NCI-H82 treated with DMSO at 0.1 percent for 48 hours (cell line): ENCODE data around the gene ZMYM4.

Source experiments
- DNase-seq: peaks from one replicate; lab custom pipeline; 2025; ENCODE audit not compliant: unreplicated experiment; lab: John Stamatoyannopoulos, UW

ZMYM4 gene

GRCh38 chr1:35274197-35274596, 5.7 kb downstream of the ZMYM4 start:
- DNase-seq = no peak

- no peak for DNase-seq
Measured at GRCh38 chr1:35278886-35279554, 10.5 kb downstream of the ZMYM4 start.

- no peak for DNase-seq
Measured at GRCh38 chr1:35279555-35279904, 11.0 kb downstream of the ZMYM4 start.

- no peak for DNase-seq
Measured at GRCh38 chr1:35280006-35280405, 11.5 kb downstream of the ZMYM4 start.

- no peak for DNase-seq
Measured at GRCh38 chr1:35281565-35281964, 13.1 kb downstream of the ZMYM4 start.

- DNase-seq = no peak
Measured at GRCh38 chr1:35282172-35282571, 13.7 kb downstream of the ZMYM4 start.

GRCh38 chr1:35284852-35285251, 16.3 kb downstream of the ZMYM4 start:
- DNase-seq = no peak

- no peak for DNase-seq
Measured at GRCh38 chr1:35285771-35286606, 17.5 kb downstream of the ZMYM4 start.

GRCh38 chr1:35287807-35288640, 19.5 kb downstream of the ZMYM4 start:
- no peak for DNase-seq

- no peak for DNase-seq
Measured at GRCh38 chr1:35288761-35289160, 20.3 kb downstream of the ZMYM4 start.

- no peak for DNase-seq
Measured at GRCh38 chr1:35290452-35290851, 21.9 kb downstream of the ZMYM4 start.

GRCh38 chr1:35294809-35295208, 26.3 kb downstream of the ZMYM4 start:
- no peak for DNase-seq

GRCh38 chr1:35297886-35298285, 29.4 kb downstream of the ZMYM4 start:
- DNase-seq = no peak

GRCh38 chr1:35298464-35298863, 30.0 kb downstream of the ZMYM4 start:
- DNase-seq = no peak

- no peak for DNase-seq
Measured at GRCh38 chr1:35300376-35300775, 31.9 kb downstream of the ZMYM4 start.

GRCh38 chr1:35301674-35302392, 33.3 kb downstream of the ZMYM4 start:
- DNase-seq = no peak

- no peak for DNase-seq
Measured at GRCh38 chr1:35305383-35305782, 36.9 kb downstream of the ZMYM4 start.

- no peak for DNase-seq
Measured at GRCh38 chr1:35315649-35316048, 47.1 kb downstream of the ZMYM4 start.

- no peak for DNase-seq
Measured at GRCh38 chr1:35316264-35316663, 47.8 kb downstream of the ZMYM4 start.

- DNase-seq = no peak
Measured at GRCh38 chr1:35319988-35320713, 51.6 kb downstream of the ZMYM4 start.
